LHCN-M2 (cell line): Measurements from ENCODE around the gene RCL1. TPM values are rescaled to one million over a fixed set of nuclear protein-coding genes. Genes with fewer than 3 reads are reported as not detected.

Source experiments
- DNase-seq: peaks from one replicate; pipeline ENCODE4 v3.0.0-alpha.2; 2012; ENCODE audit warnings: low read depth
- total RNA-seq: library from RNA; depleted of rRNA; stranded (reverse); fragments of >200 nt; gene quantifications from 2 replicates; pipeline ENCODE4 v1.2.3, GENCODE V29; 2014

Gene RCL1
- total RNA-seq, 1 experiment from 2014 or later = 15.0 TPM

GRCh38 chr9:4840018-4840417 is 47.3 kb downstream of the RCL1 start:
- DNase-seq = no peak

- no peak for DNase-seq
Measured at GRCh38 chr9:4842213-4842612, 49.5 kb downstream of the RCL1 start.

GRCh38 chr9:4842734-4843133 is 50.0 kb downstream of the RCL1 start:
- DNase-seq = peak; percentile 43

GRCh38 chr9:4844056-4844838 is 51.5 kb downstream of the RCL1 start:
- no peak for DNase-seq

GRCh38 chr9:4849369-4849768 is 56.6 kb downstream of the RCL1 start:
- no peak for DNase-seq

GRCh38 chr9:4850603-4851310 is 58.0 kb downstream of the RCL1 start:
- no peak for DNase-seq

- no peak for DNase-seq
Measured at GRCh38 chr9:4852419-4852818, 59.7 kb downstream of the RCL1 start.

GRCh38 chr9:4854265-4854590 is 61.5 kb downstream of the RCL1 start:
- no peak for DNase-seq

- peak; percentile 48 for DNase-seq
Measured at GRCh38 chr9:4855841-4856240, 63.1 kb downstream of the RCL1 start.

- DNase-seq = no peak
Measured at GRCh38 chr9:4857163-4857810, 64.5 kb downstream of the RCL1 start.

GRCh38 chr9:4859035-4859434 is 66.3 kb downstream of the RCL1 start:
- no peak for DNase-seq

GRCh38 chr9:4860383-4860782 is 67.6 kb downstream of the RCL1 start:
- no peak for DNase-seq

- DNase-seq = no peak
Measured at GRCh38 chr9:4861145-4861544, 68.4 kb downstream of the RCL1 start.

- DNase-seq = no peak
Measured at GRCh38 chr9:4861736-4862451, 69.2 kb downstream of the RCL1 start.

GRCh38 chr9:4862506-4863250 is 69.9 kb downstream of the RCL1 start:
- DNase-seq = peak; percentile 77

GRCh38 chr9:4864234-4864661 is 71.5 kb downstream of the RCL1 start:
- DNase-seq = no peak

- no peak for DNase-seq
Measured at GRCh38 chr9:4864698-4865097, 72.0 kb downstream of the RCL1 start.

GRCh38 chr9:4865681-4866080 is 72.9 kb downstream of the RCL1 start:
- no peak for DNase-seq

GRCh38 chr9:4866239-4866969 is 73.7 kb downstream of the RCL1 start:
- DNase-seq = no peak

GRCh38 chr9:4873066-4873465 is 80.3 kb downstream of the RCL1 start:
- no peak for DNase-seq

GRCh38 chr9:4875559-4875958 is 82.8 kb downstream of the RCL1 start:
- DNase-seq = no peak
